Tibial artery (tissue), 4 donors: ENCODE results near the gene GGA2.
"Not testable (repeated sequence)": the region's sequence is repeated elsewhere in the genome, so short reads cannot be mapped to it uniquely, and the experiment has no call there.

Source experiments
- DNase-seq, 2 donors: peaks; one replicate each; pipeline ENCODE4 v3.0.0-alpha.2; 2019
- H3K27ac ChIP-seq, 2 donors: fragments of 200-600 bp; sonication (generic) in 1 of 2; 1 replicate in 1 of 2; 2 replicates in 1 of 2; pipeline ENCODE4 v1.5.1; 2018 to 2019; ENCODE audit warnings: mild to moderate bottlenecking in 1 of 2
- H3K27me3 ChIP-seq, 2 donors: fragments of 200-600 bp; sonication (generic) in 1 of 2; one replicate each; pipeline versions ENCODE4 v1.5.1 to v1.6.0; 2016 to 2019
- H3K36me3 ChIP-seq, 3 donors: fragments of 200-600 bp; sonication (generic) in 2 of 3; one replicate each; pipeline ENCODE4 v1.5.1; 2016 to 2019; ENCODE audit warnings: mild to moderate bottlenecking in 2 of 3
- H3K4me1 ChIP-seq, 4 donors: fragments of 200-600 bp; sonication (generic) in 2 of 4; 1 replicate in 3 of 4; 2 replicates in 1 of 4; pipeline ENCODE4 v1.5.1; 2016 to 2019
- H3K4me3 ChIP-seq, 2 donors: fragments of 200-600 bp; sonication (generic) in 1 of 2; 1 replicate in 1 of 2; 2 replicates in 1 of 2; pipeline ENCODE4 v1.5.1; 2018 to 2019; ENCODE audit warnings: mild to moderate bottlenecking in 2 of 2
- H3K9me3 ChIP-seq, 3 donors: fragments of 200-600 bp; sonication (generic) in 1 of 3; one replicate each; pipeline ENCODE4 v1.5.1; 2016 to 2019
- intact Hi-C: fragments of 100-400 bp; cut with DNase I; formaldehyde crosslinking; loops from one replicate; pipeline ENCODE4 v1.15.0; 2023; ENCODE audit warnings: low total_unique reads
- TF ChIP-seq, protein P1 (sequence below), 2 experiments: fragments of 200-600 bp in 1 of 2; fragments of 450-650 bp in 1 of 2; IDR thresholded peaks; one replicate each; pipeline ENCODE4 v1.5.1; 2017 to 2019; ENCODE audit warnings: antibody characterized with exemption in 2 of 2, mild to moderate bottlenecking in 1 of 2, moderate library complexity in 1 of 2

The GGA2 gene

DNA sequence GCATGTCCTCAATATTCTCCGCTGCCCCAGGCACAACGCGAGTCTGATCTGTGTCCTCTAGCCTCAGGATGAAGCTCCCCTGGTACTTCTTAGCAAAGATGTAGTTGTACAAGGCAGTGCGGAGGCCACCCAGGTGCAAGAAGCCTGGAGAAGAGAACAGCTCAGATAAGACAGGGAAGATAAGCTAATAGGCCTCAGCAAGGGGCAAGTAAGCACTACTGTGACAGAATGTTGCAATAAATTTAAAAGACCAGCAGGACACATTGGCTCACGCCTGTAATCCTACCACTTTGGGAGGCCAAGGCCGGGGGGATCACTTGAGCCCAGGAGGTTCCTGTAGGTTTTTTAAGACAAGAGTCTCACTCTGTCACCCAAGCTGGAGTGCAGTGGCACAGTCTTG, 41.9 kb upstream of the GGA2 start:
- no peak for DNase-seq
- H3K36me3 ChIP-seq = peaks cover 43 to 60% (median 45%) of the 10 kb centered on the region in 3 donors
- intact Hi-C loops = no loop called here

DNA sequence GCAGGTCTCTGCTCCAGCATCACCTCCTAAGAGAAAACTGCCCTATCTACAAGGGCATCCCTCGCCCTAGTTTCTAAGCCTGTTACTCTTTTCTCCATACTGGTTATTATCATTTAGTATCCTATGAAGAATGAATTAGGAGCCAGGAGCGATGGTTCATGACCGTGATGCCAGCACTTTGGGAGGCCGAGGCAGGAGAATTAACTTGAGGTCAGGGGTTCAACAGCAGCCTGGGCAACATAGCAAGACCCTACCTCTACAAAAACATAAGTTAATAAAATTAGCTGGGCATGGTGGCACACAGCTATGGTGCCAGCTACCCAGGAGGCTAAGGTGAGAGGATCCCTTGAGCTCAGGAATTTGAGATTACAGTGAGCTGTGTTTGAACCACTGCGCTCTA, 39.6 kb upstream of the GGA2 start:
- H3K27ac ChIP-seq = no peak overlapping the region

More for the DNA sequence above, 41.9 kb upstream of the GGA2 start:
- TF ChIP-seq, protein P1, sequence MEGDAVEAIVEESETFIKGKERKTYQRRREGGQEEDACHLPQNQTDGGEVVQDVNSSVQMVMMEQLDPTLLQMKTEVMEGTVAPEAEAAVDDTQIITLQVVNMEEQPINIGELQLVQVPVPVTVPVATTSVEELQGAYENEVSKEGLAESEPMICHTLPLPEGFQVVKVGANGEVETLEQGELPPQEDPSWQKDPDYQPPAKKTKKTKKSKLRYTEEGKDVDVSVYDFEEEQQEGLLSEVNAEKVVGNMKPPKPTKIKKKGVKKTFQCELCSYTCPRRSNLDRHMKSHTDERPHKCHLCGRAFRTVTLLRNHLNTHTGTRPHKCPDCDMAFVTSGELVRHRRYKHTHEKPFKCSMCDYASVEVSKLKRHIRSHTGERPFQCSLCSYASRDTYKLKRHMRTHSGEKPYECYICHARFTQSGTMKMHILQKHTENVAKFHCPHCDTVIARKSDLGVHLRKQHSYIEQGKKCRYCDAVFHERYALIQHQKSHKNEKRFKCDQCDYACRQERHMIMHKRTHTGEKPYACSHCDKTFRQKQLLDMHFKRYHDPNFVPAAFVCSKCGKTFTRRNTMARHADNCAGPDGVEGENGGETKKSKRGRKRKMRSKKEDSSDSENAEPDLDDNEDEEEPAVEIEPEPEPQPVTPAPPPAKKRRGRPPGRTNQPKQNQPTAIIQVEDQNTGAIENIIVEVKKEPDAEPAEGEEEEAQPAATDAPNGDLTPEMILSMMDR (IDR thresholded peaks at IDR 0.05) = no peak
- Histone ChIP-seq H3K27ac (no peak overlapping the region), H3K27me3 (no peaks in the 10 kb centered on the region), H3K9me3 (no peaks in the 10 kb centered on the region), H3K4me3 (no peak overlapping the region), H3K4me1 (peaks cover 0 to 10% (median 7%) of the 10 kb centered on the region in 4 donors)

DNA sequence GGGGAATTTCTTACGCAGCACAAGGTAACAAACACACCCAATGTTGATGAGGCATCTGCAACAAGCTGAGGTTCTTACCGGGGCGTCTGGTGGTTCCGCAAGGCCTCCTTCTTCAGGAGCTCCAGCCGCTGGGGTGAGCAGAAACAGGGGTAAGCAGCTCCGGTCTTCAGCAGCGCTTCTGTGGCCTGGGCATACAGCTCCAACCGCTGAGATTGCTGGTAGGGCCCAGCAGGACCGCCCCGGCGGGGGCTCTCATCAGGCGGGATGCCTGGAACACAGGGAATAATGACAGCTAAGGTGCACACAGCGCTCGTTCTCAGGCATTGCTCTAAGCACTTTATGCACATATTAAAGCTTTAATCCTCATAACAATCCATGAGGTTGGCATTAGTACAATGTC, 34.1 kb upstream of the GGA2 start:
- no peaks in the 10 kb centered on the region for H3K27me3 ChIP-seq
- no peak overlapping the region for H3K4me3 ChIP-seq
- no peak overlapping the region for H3K27ac ChIP-seq
- H3K36me3 ChIP-seq = peaks cover 16 to 96% (median 63%) of the 10 kb centered on the region in 3 donors
- TF ChIP-seq, protein P1 (IDR thresholded peaks at IDR 0.05) = no peak
- H3K4me1 ChIP-seq = no peaks in the 10 kb centered on the region
- H3K9me3 ChIP-seq = no peaks in the 10 kb centered on the region
- DNase-seq = no peak
- intact Hi-C loops = no loop called here

More for the DNA sequence above, 39.6 kb upstream of the GGA2 start:
- Histone ChIP-seq H3K4me1 (no peaks in the 10 kb centered on the region), H3K4me3 (no peak overlapping the region), H3K36me3 (peaks cover 45 to 82% (median 57%) of the 10 kb centered on the region in 3 donors), H3K9me3 (no peaks in the 10 kb centered on the region), H3K27me3 (no peaks in the 10 kb centered on the region)
- TF ChIP-seq, protein P1 (IDR thresholded peaks at IDR 0.05) = no peak
- no peak for DNase-seq
- intact Hi-C loops = no loop called here

DNA sequence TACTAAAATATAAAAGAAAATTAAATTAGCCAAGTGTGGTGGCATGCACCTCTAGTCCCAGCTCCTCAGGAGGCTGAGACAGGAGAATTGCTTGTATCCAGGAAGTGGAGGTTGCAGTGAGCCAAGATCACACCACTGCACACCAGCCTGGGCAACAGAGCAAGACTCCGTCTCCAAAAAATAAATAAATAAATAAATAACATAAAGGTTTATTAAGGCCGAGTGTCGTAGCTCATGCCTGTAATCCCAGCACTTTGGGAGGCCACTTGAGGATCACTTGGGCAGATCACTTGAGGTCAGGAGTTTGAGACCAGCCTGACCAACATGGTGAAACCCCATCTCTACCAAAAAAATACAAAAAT, 30.5 kb upstream of the GGA2 start:
- peaks cover 2 to 92% (median 66%) of the 10 kb centered on the region in 3 donors for H3K36me3 ChIP-seq
- H3K9me3 ChIP-seq, H3K27ac ChIP-seq, intact Hi-C loops, H3K27me3 ChIP-seq, DNase-seq, H3K4me3 ChIP-seq, H3K4me1 ChIP-seq: not testable (repeated sequence)

DNA sequence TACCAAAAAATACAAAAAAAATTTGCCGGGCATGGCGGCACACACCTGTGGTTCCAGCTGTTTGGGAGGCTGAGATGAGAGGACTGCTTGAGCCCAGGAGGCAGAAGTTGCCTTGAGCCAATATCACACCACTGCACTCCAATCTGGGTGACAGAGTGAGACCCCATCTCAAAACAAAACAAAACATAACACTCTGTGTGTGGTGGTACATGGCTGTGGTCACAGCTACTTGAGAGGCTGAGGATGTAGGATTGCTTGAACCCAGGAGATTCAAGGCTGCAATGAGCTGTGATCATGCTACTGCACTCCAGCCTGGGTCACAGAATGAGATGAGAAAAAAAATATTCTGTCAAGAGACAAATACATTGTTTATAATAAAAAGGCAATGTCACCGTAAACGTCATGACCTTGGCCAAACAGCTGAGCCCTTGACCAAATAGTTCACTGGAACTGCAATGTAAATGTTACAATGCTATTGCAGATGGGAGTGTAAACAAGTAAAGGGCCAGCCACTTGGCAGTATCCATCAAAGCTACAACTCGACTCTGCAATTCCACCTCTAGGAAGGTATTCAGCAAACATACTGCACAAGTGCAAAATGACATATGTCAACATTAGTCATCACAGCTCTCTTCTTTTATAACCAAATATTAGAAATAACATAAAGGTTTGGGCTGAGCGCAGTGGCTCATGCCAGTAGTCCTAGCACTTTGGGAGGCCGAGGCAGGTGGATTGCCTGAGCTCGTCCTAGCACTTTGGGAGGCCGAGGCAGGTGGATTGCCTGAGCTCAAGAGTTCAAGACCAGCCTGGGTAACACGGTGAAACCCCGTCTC, 29.9 kb upstream of the GGA2 start:
- H3K27me3 ChIP-seq = no peaks in the 10 kb centered on the region
- intact Hi-C loops = no loop called here
- peaks cover 4 to 92% (median 64%) of the 10 kb centered on the region in 3 donors for H3K36me3 ChIP-seq
- no peak overlapping the region for H3K27ac ChIP-seq
- TF ChIP-seq, protein P1 (IDR thresholded peaks at IDR 0.05) = no peak
- no peak overlapping the region for H3K4me3 ChIP-seq
- no peak for DNase-seq
- no peaks in the 10 kb centered on the region for H3K9me3 ChIP-seq
- H3K4me1 ChIP-seq = no peaks in the 10 kb centered on the region

DNA sequence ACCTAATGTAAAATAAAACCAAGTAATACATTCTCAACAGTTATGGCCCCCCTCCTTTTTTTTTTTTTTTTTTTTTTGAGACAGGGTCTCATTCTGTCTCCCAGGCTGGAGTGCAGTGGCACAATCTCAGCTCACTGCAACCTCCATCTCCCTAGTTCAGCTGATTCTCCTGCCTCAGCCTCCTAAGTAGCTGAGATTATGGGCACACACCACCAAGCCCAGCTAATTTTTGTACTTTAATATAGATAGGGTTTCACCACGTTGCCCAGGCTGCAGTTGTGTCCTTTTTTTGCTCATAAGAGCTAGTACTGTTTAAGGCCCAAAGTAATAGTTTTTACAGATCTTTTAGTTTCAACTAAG, 28.6 kb upstream of the GGA2 start:
- intact Hi-C loops = no loop called here
- no peak overlapping the region for H3K27ac ChIP-seq
- peaks cover 17 to 92% (median 64%) of the 10 kb centered on the region in 3 donors for H3K36me3 ChIP-seq

More for the DNA sequence above, 28.6 kb upstream of the GGA2 start:
- Histone ChIP-seq H3K4me3 (no peak overlapping the region), H3K4me1 (no peaks in the 10 kb centered on the region), H3K27me3 (no peaks in the 10 kb centered on the region), H3K9me3 (no peaks in the 10 kb centered on the region)
- no peak for DNase-seq
- TF ChIP-seq, protein P1 (IDR thresholded peaks at IDR 0.05) = no peak
